ENCODE data around the gene CFAP20DC.
"Not testable (repeated sequence)": the region's sequence is repeated elsewhere in the genome, so short reads cannot be mapped to it uniquely, and the experiment has no call there.

CFAP20DC gene

GRCh38 chr3:58962816-58963215 is 87.0 kb downstream of the CFAP20DC start:
- peak; percentile 44 for DNase-seq (ENCODE audit: low read depth)

- peak; percentile 3 for DNase-seq (ENCODE audit: low read depth)
These were observed 87.7 kb downstream of the CFAP20DC start for GRCh38 chr3:58962040-58962651.

GRCh38 chr3:58955308-58955707 is 94.5 kb downstream of the CFAP20DC start:
- no peak for DNase-seq (ENCODE audit: low read depth)

- DNase-seq (ENCODE audit: low read depth): no peak
These were observed 96.5 kb downstream of the CFAP20DC start for GRCh38 chr3:58953288-58953687.

GRCh38 chr3:58952128-58952917 is 97.5 kb downstream of the CFAP20DC start:
- DNase-seq (ENCODE audit: low read depth): no peak

GRCh38 chr3:58948018-58948417 is 101.8 kb downstream of the CFAP20DC start:
- no peak for DNase-seq (ENCODE audit: low read depth)

GRCh38 chr3:58946875-58947274 is 103.0 kb downstream of the CFAP20DC start:
- no peak for DNase-seq (ENCODE audit: low read depth)

GRCh38 chr3:58938057-58938456 is 111.8 kb downstream of the CFAP20DC start:
- no peak for DNase-seq (ENCODE audit: low read depth)

- DNase-seq (ENCODE audit: low read depth): peak; percentile 31
These were observed 125.2 kb downstream of the CFAP20DC start for GRCh38 chr3:58924578-58924977.

- no peak for DNase-seq (ENCODE audit: low read depth)
These were observed 149.4 kb downstream of the CFAP20DC start for GRCh38 chr3:58900386-58900785.

- DNase-seq (ENCODE audit: low read depth): peak; percentile 29
These were observed 149.9 kb downstream of the CFAP20DC start for GRCh38 chr3:58899953-58900298.

GRCh38 chr3:58899159-58899952 is 150.5 kb downstream of the CFAP20DC start:
- DNase-seq (ENCODE audit: low read depth): no peak

- no peak for DNase-seq (ENCODE audit: low read depth)
These were observed 151.3 kb downstream of the CFAP20DC start for GRCh38 chr3:58898513-58898912.

GRCh38 chr3:58897646-58898045 is 152.2 kb downstream of the CFAP20DC start:
- no peak for DNase-seq (ENCODE audit: low read depth)

- DNase-seq (ENCODE audit: low read depth): not testable (repeated sequence)
These were observed 154.1 kb downstream of the CFAP20DC start for GRCh38 chr3:58895678-58896077.

- not testable (repeated sequence) for DNase-seq (ENCODE audit: low read depth)
These were observed 157.3 kb downstream of the CFAP20DC start for GRCh38 chr3:58892526-58892925.

GRCh38 chr3:58888087-58888486 is 161.7 kb downstream of the CFAP20DC start:
- DNase-seq (ENCODE audit: low read depth): no peak

GRCh38 chr3:58884453-58884852 is 165.4 kb downstream of the CFAP20DC start:
- no peak for DNase-seq (ENCODE audit: low read depth)

GRCh38 chr3:58880182-58880581 is 169.6 kb downstream of the CFAP20DC start:
- peak; percentile 12 for DNase-seq (ENCODE audit: low read depth)

GRCh38 chr3:58874795-58875194 is 175.0 kb downstream of the CFAP20DC start:
- no peak for DNase-seq (ENCODE audit: low read depth)

GRCh38 chr3:58874248-58874741 is 175.5 kb downstream of the CFAP20DC start:
- no peak for DNase-seq (ENCODE audit: low read depth)

- no peak for DNase-seq (ENCODE audit: low read depth)
These were observed 181.6 kb downstream of the CFAP20DC start for GRCh38 chr3:58868097-58868779.

Measured in amniotic epithelial cell (primary cell).